A673 (cell line): ENCODE measurements around the gene EPHB6. TPM values are rescaled to one million over a fixed set of nuclear protein-coding genes. Genes with fewer than 3 reads are reported as not detected.

Experiments
- BruUV-seq: library from RNA; stranded (reverse); fragments of 400-500 nt; replicated peaks from 2 replicates; lab custom pipeline; 2021; lab: Mats Ljungman, UMichigan
- CTCF ChIA-PET: fragments of 300-600 bp; sonication (Branson Sonifier 250); formaldehyde crosslinking; loops from one replicate; lab custom pipeline; 2022; ENCODE audit warnings: antibody characterized with exemption; lab: Charles Lee
- POLR2A ChIA-PET: fragments of 300-600 bp; sonication (Branson Sonifier 250); formaldehyde crosslinking; loops from one replicate; lab custom pipeline; 2022; ENCODE audit warnings: antibody characterized with exemption; ENCODE audit not compliant: low non-redundant PET; lab: Charles Lee
- DNase-seq: peaks from one replicate; pipeline ENCODE4 v3.0.0-alpha.2; 2015; ENCODE audit warnings: low spot score
- H3K27ac ChIP-seq: fragments of 200-600 bp; sonication (generic); 2 replicates; pipeline ENCODE4 v1.5.1; 2016; ENCODE audit warnings: mixed run types, low read depth, mild to moderate bottlenecking, mixed read lengths, antibody characterized with exemption, low read length; ENCODE audit not compliant: poor library complexity, severe bottlenecking
- H3K27me3 ChIP-seq: fragments of 200-600 bp; sonication (generic); replicated peaks from 2 replicates; pipeline ENCODE4 v1.6.1; 2017; ENCODE audit warnings: mixed run types, low read depth, mild to moderate bottlenecking, mixed read lengths, antibody characterized with exemption, low read length; ENCODE audit not compliant: insufficient read depth, poor library complexity
- H3K36me3 ChIP-seq: fragments of 200-600 bp; sonication (generic); 2 replicates; pipeline ENCODE4 v1.6.1; 2016; ENCODE audit warnings: mixed run types, mild to moderate bottlenecking, mixed read lengths, antibody characterized with exemption, low read length; ENCODE audit not compliant: insufficient read depth, poor library complexity, severe bottlenecking
- H3K4me1 ChIP-seq: fragments of 200-600 bp; sonication (generic); 2 replicates; pipeline ENCODE4 v1.6.1; 2017; ENCODE audit warnings: mixed run types, mild to moderate bottlenecking, mixed read lengths, antibody characterized with exemption, low read length; ENCODE audit not compliant: insufficient read depth, poor library complexity, severe bottlenecking
- H3K4me3 ChIP-seq: fragments of 200-600 bp; sonication (generic); 2 replicates; pipeline ENCODE4 v1.5.1; 2016; ENCODE audit warnings: low read depth, mixed run types, mild to moderate bottlenecking, mixed read lengths, low read length; ENCODE audit not compliant: poor library complexity, severe bottlenecking
- H3K9me3 ChIP-seq: fragments of 200-600 bp; sonication (generic); 2 replicates; pipeline ENCODE4 v1.6.1; 2016; ENCODE audit warnings: mixed run types, low read depth, mild to moderate bottlenecking, mixed read lengths, antibody characterized with exemption, low read length; ENCODE audit not compliant: poor library complexity, severe bottlenecking
- CTCF ChIP-seq: fragments of 300-800, 200-600 bp; sonication (generic); conservative IDR thresholded peaks from 2 replicates; pipeline ENCODE4 v1.5.1; 2017; ENCODE audit warnings: low read depth, mild to moderate bottlenecking, antibody characterized with exemption, low read length, moderate library complexity, mixed read lengths
- EZH2 ChIP-seq: fragments of 200-600 bp; sonication (generic); IDR thresholded peaks from 2 replicates; pipeline ENCODE4 v1.6.1; 2017; ENCODE audit warnings: borderline replicate concordance, low read depth, mild to moderate bottlenecking, mixed read lengths, antibody characterized with exemption, low read length; ENCODE audit not compliant: poor library complexity, severe bottlenecking
- intact Hi-C: fragments of 100-400 bp; cut with micrococcal nuclease; formaldehyde crosslinking; loops from one replicate; pipeline ENCODE4 v1.10.0; 2022; ENCODE audit not compliant: unreplicated experiment
- total RNA-seq: library from RNA; stranded (reverse); gene quantifications from 2 replicates; pipeline ENCODE4 v1.2.3, GENCODE V29; 2021

Gene EPHB6
- total RNA-seq, 1 experiment from 2014 or later, result 0.49 TPM

GRCh38 chr7:142836426-142836825, 18.4 kb upstream of the EPHB6 start:
- intact Hi-C loops, result no loop called here
- no TSS peak for BruUV-seq
- Histone ChIP-seq H3K9me3 (no peaks in the 10 kb centered on the region), H3K4me1 (no peaks in the 10 kb centered on the region), H3K4me3 (no peak overlapping the region), H3K27me3 (no peaks in the 10 kb centered on the region), H3K36me3 (no peaks in the 10 kb centered on the region), H3K27ac (no peak overlapping the region)
- ChIA-PET POLR2A (interaction anchor here (0.7 kb wide), 1 partner anchor 217 kb away, joined by 3 read pairs; no protein-coding TSS in a partner anchor), CTCF (no interaction called here)
- no peak for DNase-seq
- TF ChIP-seq CTCF (no peak), EZH2 (no peak)

GRCh38 chr7:142838461-142839213, 16.2 kb upstream of the EPHB6 start:
- no TSS peak for BruUV-seq

GRCh38 chr7:142842251-142842766, 12.6 kb upstream of the EPHB6 start:
- intact Hi-C loops, result no loop called here

More at GRCh38 chr7:142838461-142839213, 16.2 kb upstream of the EPHB6 start:
- H3K27me3 ChIP-seq, result no peaks in the 10 kb centered on the region
- no peak overlapping the region for H3K27ac ChIP-seq
- POLR2A ChIA-PET, result no interaction called here
- no peaks in the 10 kb centered on the region for H3K9me3 ChIP-seq
- DNase-seq, result no peak
- no peaks in the 10 kb centered on the region for H3K36me3 ChIP-seq
- H3K4me3 ChIP-seq, result no peak overlapping the region
- intact Hi-C loops, result no loop called here
- no peaks in the 10 kb centered on the region for H3K4me1 ChIP-seq
- CTCF ChIA-PET, result no interaction called here
- TF ChIP-seq CTCF (no peak), EZH2 (no peak)

More at GRCh38 chr7:142842251-142842766, 12.6 kb upstream of the EPHB6 start:
- peaks cover 4% of the 10 kb centered on the region for H3K27me3 ChIP-seq
- CTCF ChIA-PET, result no interaction called here
- H3K4me1 ChIP-seq, result no peaks in the 10 kb centered on the region
- TF ChIP-seq EZH2 (no peak), CTCF (no peak)
- H3K27ac ChIP-seq, result no peak overlapping the region
- POLR2A ChIA-PET, result no interaction called here
- no peaks in the 10 kb centered on the region for H3K36me3 ChIP-seq
- H3K9me3 ChIP-seq, result no peaks in the 10 kb centered on the region
- no peak overlapping the region for H3K4me3 ChIP-seq
- no TSS peak for BruUV-seq
- DNase-seq, result no peak
